Left ventricle myocardium inferior (tissue), 1 donor: ENCODE data around the gene KIF20B. TPM values are rescaled to one million over a fixed set of nuclear protein-coding genes. Genes with fewer than 3 reads are reported as not detected.
"Not testable (repeated sequence)": the region's sequence is repeated elsewhere in the genome, so short reads cannot be mapped to it uniquely, and the experiment has no call there.

Experiments
- DNase-seq: peaks from one replicate; pipeline ENCODE4 v3.0.0-alpha.2; 2020
- H3K27ac ChIP-seq: fragments of 200-600 bp; replicated peaks from 2 replicates; pipeline ENCODE4 v1.8.0; 2021
- H3K27me3 ChIP-seq: fragments of 200-600 bp; 2 replicates; pipeline ENCODE4 v1.8.0; 2021; ENCODE audit warnings: low read depth
- H3K36me3 ChIP-seq: fragments of 200-600 bp; 2 replicates; pipeline ENCODE4 v1.8.0; 2021
- H3K4me1 ChIP-seq: fragments of 200-600 bp; 2 replicates; pipeline ENCODE4 v1.8.0; 2021
- H3K4me3 ChIP-seq: fragments of 200-600 bp; 2 replicates; pipeline ENCODE4 v1.8.0; 2021; ENCODE audit warnings: mild to moderate bottlenecking, moderate library complexity
- H3K9me3 ChIP-seq: fragments of 200-600 bp; replicated peaks from 2 replicates; pipeline ENCODE4 v1.8.0; 2021
- CTCF ChIP-seq: fragments of 200-600 bp; IDR thresholded peaks from 2 replicates; pipeline ENCODE4 v1.8.0; 2021; ENCODE audit warnings: antibody characterized with exemption, mild to moderate bottlenecking, borderline replicate concordance
- intact Hi-C: fragments of 100-400 bp; cut with micrococcal nuclease; formaldehyde crosslinking; loops from one replicate; pipeline ENCODE4 v1.11.0; 2022
- total RNA-seq: library from RNA; stranded (reverse); fragmentation: NEBNext Ultra II Directional; extraction: Animal tissue kit (Norgen Biotek cat#: 25700); gene quantifications from one replicate; pipeline ENCODE4 v1.2.1, GENCODE V29; 2021
- donor health status: DM: no; HTN: yes; CAD: no; lungs with severe emphysema.

Gene KIF20B
- total RNA-seq, 1 donor from 2014 or later, result 2.4 TPM

GRCh38 chr10:89814278-89814677 lies 112.9 kb downstream of the KIF20B start:
- TF ChIP-seq CTCF, result no peak

GRCh38 chr10:89815049-89815853 lies 113.9 kb downstream of the KIF20B start:
- no peaks in the 10 kb centered on the region for H3K36me3 ChIP-seq
- peaks cover 12% of the 10 kb centered on the region for H3K27me3 ChIP-seq
- DNase-seq, result no peak
- no peaks in the 10 kb centered on the region for H3K9me3 ChIP-seq
- no peaks in the 10 kb centered on the region for H3K4me1 ChIP-seq
- no peak overlapping the region for H3K27ac ChIP-seq
- no peak for TF ChIP-seq CTCF
- H3K4me3 ChIP-seq, result no peak overlapping the region
- intact Hi-C loops, result no loop called here

More at GRCh38 chr10:89814278-89814677, 112.9 kb downstream of the KIF20B start:
- peaks cover 16% of the 10 kb centered on the region for H3K27me3 ChIP-seq
- no peaks in the 10 kb centered on the region for H3K36me3 ChIP-seq
- intact Hi-C loops, result no loop called here
- no peak for DNase-seq
- no peak overlapping the region for H3K4me3 ChIP-seq
- no peak overlapping the region for H3K27ac ChIP-seq
- no peaks in the 10 kb centered on the region for H3K4me1 ChIP-seq
- no peaks in the 10 kb centered on the region for H3K9me3 ChIP-seq

- DNase-seq, intact Hi-C loops, H3K4me3 ChIP-seq, H3K36me3 ChIP-seq, H3K27ac ChIP-seq, H3K9me3 ChIP-seq, H3K4me1 ChIP-seq: not testable (repeated sequence)
- H3K27me3 ChIP-seq, result peaks cover 11% of the 10 kb centered on the region
Observed at GRCh38 chr10:89819008-89819407, 117.6 kb downstream of the KIF20B start.

Other genes starting within 250 kb of the KIF20B start
- gene SLC16A12, start 166.0 kb upstream of the KIF20B start, total RNA-seq, result 2.0 TPM
- 21.4 TPM for gene PANK1, start 56.3 kb upstream of the KIF20B start, total RNA-seq